Brain microvascular endothelial cell (primary cell): ENCODE measurements around the gene ATP1B2.

ENCODE experiments used
- DNase-seq: peaks from one replicate; pipeline ENCODE4 v3.0.0-alpha.2; 2020
- H3K27ac ChIP-seq: fragments of 250-450 bp; sonication (Bioruptor Pico); 2 replicates; pipeline ENCODE4 v1.5.1; 2020; ENCODE audit warnings: mild to moderate bottlenecking, moderate library complexity
- H3K27me3 ChIP-seq: fragments of 250-450 bp; sonication (Bioruptor Pico); replicated peaks from 2 replicates; pipeline ENCODE4 v1.5.1; 2020; ENCODE audit warnings: mild to moderate bottlenecking
- H3K36me3 ChIP-seq: fragments of 250-450 bp; sonication (Bioruptor Pico); replicated peaks from 2 replicates; pipeline ENCODE4 v1.5.1; 2020; ENCODE audit warnings: mild to moderate bottlenecking
- H3K4me3 ChIP-seq: 2 replicates; pipeline ENCODE4 v1.5.1; 2011; ENCODE audit warnings: low read depth, mild to moderate bottlenecking, control low read depth, low read length, moderate library complexity
- CTCF ChIP-seq: IDR thresholded peaks from 2 replicates; pipeline ENCODE4 v1.5.1; 2011; ENCODE audit warnings: low read depth, mild to moderate bottlenecking, moderate library complexity, low read length, control low read depth, inconsistent platforms; ENCODE audit errors: missing control alignments
- in situ Hi-C: cut with HindIII; loops from 2 replicates; pipeline ENCODE4 v1.10.0; 2017; ENCODE audit warnings: low sequenced_read_pairs, low pct_ligation_motif_present

Gene ATP1B2

GRCh38 chr17:7652388-7653356 lies 1.9 kb downstream of the ATP1B2 start:
- DNase-seq, result no peak
- H3K27me3 ChIP-seq, result peaks cover 28% of the 10 kb centered on the region
- H3K4me3 ChIP-seq, result no peak overlapping the region
- no peaks in the 10 kb centered on the region for H3K36me3 ChIP-seq
- H3K27ac ChIP-seq, result no peak overlapping the region
- no peak for TF ChIP-seq CTCF
- in situ Hi-C loops, result no loop called here

DNA sequence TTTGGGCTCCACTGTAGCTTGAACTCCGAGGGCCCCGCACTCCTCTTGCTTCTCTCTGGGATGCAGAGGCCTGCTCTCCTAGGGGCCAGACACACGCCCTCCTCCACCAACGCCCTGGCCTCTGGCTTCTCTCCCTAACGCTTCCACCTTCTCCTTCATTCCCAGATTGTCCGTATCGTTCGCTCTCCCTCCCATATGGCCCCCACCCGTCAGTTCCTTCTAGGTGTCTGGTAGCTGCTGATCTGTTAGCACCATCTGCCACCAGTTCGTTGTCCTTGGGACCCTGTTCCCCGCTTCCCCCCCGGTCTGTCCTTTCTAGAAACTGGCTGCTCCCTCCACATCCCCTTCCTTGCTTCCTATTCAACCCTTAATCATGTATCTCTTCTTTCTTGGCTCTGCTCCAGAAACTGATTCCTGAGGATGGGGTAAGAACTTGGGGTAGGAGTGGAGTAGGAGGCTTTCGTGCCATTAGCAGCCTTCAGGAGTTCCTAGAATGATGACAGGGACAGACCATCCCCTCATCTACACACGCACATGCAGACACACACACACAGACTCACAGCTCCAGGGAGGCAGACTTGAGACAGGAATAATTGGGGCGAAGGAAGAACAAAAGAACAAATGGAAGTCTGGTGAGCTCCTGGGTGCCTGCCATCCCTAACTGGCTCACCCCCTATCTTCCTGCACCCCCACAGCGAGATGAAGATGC lies 4.3 kb downstream of the ATP1B2 start:
- in situ Hi-C loops, result no loop called here
- DNase-seq, result peak; percentile 31
- Histone ChIP-seq H3K36me3 (no peaks in the 10 kb centered on the region), H3K4me3 (no peak overlapping the region), H3K27me3 (peaks cover 28% of the 10 kb centered on the region), H3K27ac (no peak overlapping the region)
- no peak for TF ChIP-seq CTCF

DNA sequence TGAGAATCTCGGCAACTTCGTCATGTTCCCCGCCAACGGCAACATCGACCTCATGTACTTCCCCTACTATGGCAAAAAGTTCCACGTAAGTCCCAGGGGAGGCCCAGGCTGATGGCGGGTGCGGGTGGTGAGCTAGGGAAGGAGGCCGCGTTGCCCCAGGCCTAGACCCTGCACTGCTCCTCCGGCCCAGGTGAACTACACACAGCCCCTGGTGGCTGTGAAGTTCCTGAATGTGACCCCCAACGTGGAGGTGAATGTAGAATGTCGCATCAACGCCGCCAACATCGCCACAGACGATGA lies 4.8 kb downstream of the ATP1B2 start:
- Histone ChIP-seq H3K27me3 (peaks cover 28% of the 10 kb centered on the region), H3K36me3 (no peaks in the 10 kb centered on the region), H3K27ac (no peak overlapping the region), H3K4me3 (no peak overlapping the region)
- DNase-seq, result no peak
- in situ Hi-C loops, result no loop called here
- TF ChIP-seq CTCF, result no peak

GRCh38 chr17:7656958-7657609 lies 6.4 kb downstream of the ATP1B2 start:
- H3K4me3 ChIP-seq, result no peak overlapping the region
- no peak overlapping the region for H3K27ac ChIP-seq
- in situ Hi-C loops, result no loop called here
- DNase-seq, result no peak
- no peaks in the 10 kb centered on the region for H3K36me3 ChIP-seq
- TF ChIP-seq CTCF, result no peak
- H3K27me3 ChIP-seq, result peaks cover 16% of the 10 kb centered on the region

DNA sequence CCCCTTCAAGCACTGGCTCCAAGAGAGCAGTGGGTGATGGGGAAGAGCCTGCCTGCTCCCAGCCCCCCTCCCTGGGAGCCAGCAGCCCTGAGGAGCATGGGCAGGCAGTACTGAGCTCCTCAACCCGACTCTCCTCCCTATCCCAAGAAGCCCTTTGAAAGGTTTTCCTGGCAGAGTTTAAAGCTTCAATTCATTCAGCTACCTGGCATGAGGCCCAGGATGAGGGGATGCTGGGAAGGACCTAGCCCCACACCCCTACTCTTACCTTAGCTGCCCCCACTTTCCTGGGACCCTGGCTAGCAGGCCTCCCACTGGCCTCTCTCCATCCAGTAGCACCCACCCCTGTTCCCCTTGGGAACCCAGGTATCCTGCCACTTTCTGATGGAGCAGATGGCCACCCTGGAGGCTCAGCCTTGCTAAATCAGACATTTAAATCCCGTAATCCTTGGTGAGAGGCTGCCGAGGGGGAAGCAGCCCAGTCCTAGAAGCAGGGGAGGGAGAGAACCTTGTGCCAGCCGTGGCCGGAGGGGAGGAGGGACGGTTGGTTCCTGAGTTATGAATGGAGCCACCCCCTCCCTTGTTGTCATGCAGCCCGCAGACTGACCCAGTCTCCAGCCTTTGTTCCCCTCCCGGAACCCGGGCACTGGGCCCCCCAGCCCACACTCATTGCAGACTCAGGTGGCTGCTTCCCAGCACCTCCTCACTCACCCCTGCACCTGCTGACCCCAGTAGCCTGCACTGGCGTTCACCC lies 17.1 kb downstream of the ATP1B2 start:
- in situ Hi-C loops, result no loop called here
- no peak for TF ChIP-seq CTCF
- no peak overlapping the region for H3K27ac ChIP-seq
- peaks cover 46% of the 10 kb centered on the region for H3K36me3 ChIP-seq
- no peaks in the 10 kb centered on the region for H3K27me3 ChIP-seq
- H3K4me3 ChIP-seq, result no peak overlapping the region
- no peak for DNase-seq
